ENCODE data around the gene DNAAF8.
"Not testable (repeated sequence)": the region's sequence is repeated elsewhere in the genome, so short reads cannot be mapped to it uniquely, and the experiment has no call there.

DNA sequence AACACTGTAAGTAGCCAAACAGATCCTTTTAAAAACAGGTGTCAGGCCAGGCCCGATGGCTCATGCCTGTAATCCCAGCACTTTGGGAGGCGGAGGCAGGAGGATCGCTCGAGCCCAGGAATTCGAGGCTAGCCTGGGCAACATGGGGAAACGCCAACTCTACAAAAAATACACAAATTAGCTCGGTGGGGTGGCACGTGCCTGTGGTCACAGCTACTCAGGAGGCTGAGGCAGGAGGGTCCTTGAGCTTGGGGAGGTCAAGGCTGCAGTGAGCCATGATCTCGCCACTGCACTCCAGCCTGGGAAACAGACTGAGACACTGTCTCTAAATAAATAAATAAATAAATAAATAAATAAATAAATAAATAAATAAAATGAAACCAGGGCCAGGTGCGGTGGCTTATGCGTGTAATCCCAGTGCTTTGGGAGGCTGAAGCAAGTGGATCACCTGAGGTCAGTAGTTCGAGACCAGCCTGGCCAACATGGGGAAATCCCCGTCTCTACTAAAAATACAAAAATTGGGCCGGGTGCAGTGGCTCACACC is 50.2 kb downstream of the DNAAF8 start:
- TF ChIP-seq POLR2A (IDR thresholded peaks at IDR 0.05; ENCODE audit: low read depth); POLR2AphosphoS5 (IDR thresholded peaks at IDR 0.05); EP300 (IDR thresholded peaks at IDR 0.05): not testable (repeated sequence)
- TF ChIP-seq, protein P1, sequence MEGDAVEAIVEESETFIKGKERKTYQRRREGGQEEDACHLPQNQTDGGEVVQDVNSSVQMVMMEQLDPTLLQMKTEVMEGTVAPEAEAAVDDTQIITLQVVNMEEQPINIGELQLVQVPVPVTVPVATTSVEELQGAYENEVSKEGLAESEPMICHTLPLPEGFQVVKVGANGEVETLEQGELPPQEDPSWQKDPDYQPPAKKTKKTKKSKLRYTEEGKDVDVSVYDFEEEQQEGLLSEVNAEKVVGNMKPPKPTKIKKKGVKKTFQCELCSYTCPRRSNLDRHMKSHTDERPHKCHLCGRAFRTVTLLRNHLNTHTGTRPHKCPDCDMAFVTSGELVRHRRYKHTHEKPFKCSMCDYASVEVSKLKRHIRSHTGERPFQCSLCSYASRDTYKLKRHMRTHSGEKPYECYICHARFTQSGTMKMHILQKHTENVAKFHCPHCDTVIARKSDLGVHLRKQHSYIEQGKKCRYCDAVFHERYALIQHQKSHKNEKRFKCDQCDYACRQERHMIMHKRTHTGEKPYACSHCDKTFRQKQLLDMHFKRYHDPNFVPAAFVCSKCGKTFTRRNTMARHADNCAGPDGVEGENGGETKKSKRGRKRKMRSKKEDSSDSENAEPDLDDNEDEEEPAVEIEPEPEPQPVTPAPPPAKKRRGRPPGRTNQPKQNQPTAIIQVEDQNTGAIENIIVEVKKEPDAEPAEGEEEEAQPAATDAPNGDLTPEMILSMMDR (IDR thresholded peaks at IDR 0.05) = not testable (repeated sequence)

Measured in esophagus muscularis mucosa (tissue), 4 donors.